ENCODE results near the gene SF3B3.
"Not testable (repeated sequence)": the region's sequence is repeated elsewhere in the genome, so short reads cannot be mapped to it uniquely, and the experiment has no call there.

The SF3B3 gene

DNA sequence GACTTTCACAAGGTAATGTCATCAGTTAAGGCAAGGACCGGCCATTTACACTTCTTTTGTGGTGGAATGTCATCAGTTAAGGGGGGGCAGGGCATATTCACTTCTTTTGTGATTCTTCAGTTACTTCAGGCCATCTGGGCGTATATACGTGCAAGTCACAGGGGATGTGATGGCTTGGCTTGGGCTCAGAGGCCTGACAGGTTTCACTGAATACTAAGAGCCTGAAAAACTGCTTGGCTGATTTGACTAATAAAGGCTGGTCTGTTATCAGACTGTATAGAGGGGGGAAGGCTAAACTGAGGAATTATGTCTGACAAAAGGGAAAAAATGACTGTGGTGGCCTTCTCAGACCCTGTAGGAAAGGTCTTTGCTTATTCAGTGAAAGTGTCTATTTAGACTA lies 98.2 kb downstream of the SF3B3 start:
- not testable (repeated sequence) for DNase-seq (ENCODE audit: low spot score)
